Astrocyte (in vitro differentiated cells and primary cell): ENCODE measurements around the gene CNTNAP2. TPM values are rescaled to one million over a fixed set of nuclear protein-coding genes. Genes with fewer than 3 reads are reported as not detected.

Experiments used
- DNase-seq: peaks from one replicate; pipeline ENCODE4 v3.0.0-alpha.2; 2010; ENCODE audit warnings: low read depth
- FAIRE-seq: peaks from 2 replicates; lab custom pipeline; 2011; peaks lifted over from hg19 to GRCh38; lab: Jason Lieb, UNC
- H2AFZ ChIP-seq: 2 replicates; pipeline ENCODE4 v1.6.0; 2012; ENCODE audit warnings: low read depth, low read length, inconsistent platforms
- H3K27ac ChIP-seq: 2 replicates; pipeline ENCODE4 v1.5.1; 2011; ENCODE audit warnings: low read depth, low read length, inconsistent platforms
- H3K27me3 ChIP-seq: 2 replicates; pipeline ENCODE4 v1.6.0; 2011; ENCODE audit warnings: low read length, inconsistent platforms; ENCODE audit not compliant: insufficient read depth
- H3K36me3 ChIP-seq: 2 replicates; pipeline ENCODE4 v1.5.1; 2011; ENCODE audit warnings: low read length, inconsistent platforms; ENCODE audit not compliant: insufficient read depth
- H3K4me1 ChIP-seq: 2 replicates; pipeline ENCODE4 v1.5.1; 2011; ENCODE audit warnings: low read length, inconsistent platforms; ENCODE audit not compliant: insufficient read depth
- H3K4me2 ChIP-seq: 2 replicates; pipeline ENCODE4 v1.6.0; 2012; ENCODE audit warnings: low read length, inconsistent platforms
- H3K4me3 ChIP-seq: 2 replicates; pipeline ENCODE4 v1.5.1; 2011; ENCODE audit warnings: low read depth, mild to moderate bottlenecking, low read length, inconsistent platforms; ENCODE audit not compliant: insufficient read depth
- H3K79me2 ChIP-seq: 2 replicates; pipeline ENCODE4 v1.6.0; 2012; ENCODE audit warnings: mild to moderate bottlenecking, low read length, inconsistent platforms; ENCODE audit not compliant: insufficient read depth
- H3K9ac ChIP-seq: 2 replicates; pipeline ENCODE4 v1.6.0; 2012; ENCODE audit warnings: mild to moderate bottlenecking, low read length, inconsistent platforms
- H3K9me3 ChIP-seq: 2 replicates; pipeline ENCODE4 v1.5.1; 2012; ENCODE audit warnings: low read depth, mild to moderate bottlenecking, low read length, inconsistent platforms; ENCODE audit not compliant: insufficient read depth
- H4K20me1 ChIP-seq: 2 replicates; pipeline ENCODE4 v1.6.0; 2012; ENCODE audit warnings: low read length, inconsistent platforms; ENCODE audit not compliant: insufficient read depth
- H3K27ac Mint-ChIP-seq: one replicate; pipeline ENCODE4 v1.8.0; 2021; ENCODE audit warnings: mild to moderate bottlenecking, mixed read lengths; ENCODE audit not compliant: unreplicated experiment
- H3K27me3 Mint-ChIP-seq: one replicate; pipeline ENCODE4 v1.8.0; 2021; ENCODE audit warnings: low read depth, mixed read lengths; ENCODE audit not compliant: unreplicated experiment
- H3K36me3 Mint-ChIP-seq: one replicate; pipeline ENCODE4 v1.8.0; 2021; ENCODE audit warnings: low read depth, mixed read lengths; ENCODE audit not compliant: unreplicated experiment
- H3K4me1 Mint-ChIP-seq: one replicate; pipeline ENCODE4 v1.8.0; 2021; ENCODE audit warnings: low read depth, mixed read lengths; ENCODE audit not compliant: unreplicated experiment
- H3K4me3 Mint-ChIP-seq: one replicate; pipeline ENCODE4 v1.8.0; 2021; ENCODE audit warnings: mild to moderate bottlenecking, moderate library complexity, mixed read lengths; ENCODE audit not compliant: unreplicated experiment
- H3K9me3 Mint-ChIP-seq: one replicate; pipeline ENCODE4 v1.8.0; 2021; ENCODE audit warnings: mild to moderate bottlenecking, mixed read lengths; ENCODE audit not compliant: unreplicated experiment
- EZH2 ChIP-seq: IDR thresholded peaks from 2 replicates; pipeline ENCODE4 v1.6.1; 2012; ENCODE audit warnings: mild to moderate bottlenecking, low read length, inconsistent platforms; ENCODE audit not compliant: insufficient read depth
- total RNA-seq: library from RNA; stranded (reverse); gene quantifications from 2 replicates; pipeline ENCODE4 v1.2.1, GENCODE V29; 2021
- TF ChIP-seq, protein P1 (sequence below): IDR thresholded peaks from 2 replicates; pipeline ENCODE4 v1.5.1; 2011; ENCODE audit warnings: low read depth, mild to moderate bottlenecking, inconsistent platforms, low read length, moderate library complexity; ENCODE audit not compliant: insufficient read depth

The CNTNAP2 gene
- total RNA-seq, 1 donor from 2014 or later: 20.0 TPM

- H4K20me1 ChIP-seq: no peaks in the 10 kb centered on the region
- TF ChIP-seq, protein P1, sequence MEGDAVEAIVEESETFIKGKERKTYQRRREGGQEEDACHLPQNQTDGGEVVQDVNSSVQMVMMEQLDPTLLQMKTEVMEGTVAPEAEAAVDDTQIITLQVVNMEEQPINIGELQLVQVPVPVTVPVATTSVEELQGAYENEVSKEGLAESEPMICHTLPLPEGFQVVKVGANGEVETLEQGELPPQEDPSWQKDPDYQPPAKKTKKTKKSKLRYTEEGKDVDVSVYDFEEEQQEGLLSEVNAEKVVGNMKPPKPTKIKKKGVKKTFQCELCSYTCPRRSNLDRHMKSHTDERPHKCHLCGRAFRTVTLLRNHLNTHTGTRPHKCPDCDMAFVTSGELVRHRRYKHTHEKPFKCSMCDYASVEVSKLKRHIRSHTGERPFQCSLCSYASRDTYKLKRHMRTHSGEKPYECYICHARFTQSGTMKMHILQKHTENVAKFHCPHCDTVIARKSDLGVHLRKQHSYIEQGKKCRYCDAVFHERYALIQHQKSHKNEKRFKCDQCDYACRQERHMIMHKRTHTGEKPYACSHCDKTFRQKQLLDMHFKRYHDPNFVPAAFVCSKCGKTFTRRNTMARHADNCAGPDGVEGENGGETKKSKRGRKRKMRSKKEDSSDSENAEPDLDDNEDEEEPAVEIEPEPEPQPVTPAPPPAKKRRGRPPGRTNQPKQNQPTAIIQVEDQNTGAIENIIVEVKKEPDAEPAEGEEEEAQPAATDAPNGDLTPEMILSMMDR: peak; percentile 58
- TF ChIP-seq EZH2: no peak
- no peak overlapping the region for H3K4me3 ChIP-seq
- H3K27me3 ChIP-seq: no peaks in the 10 kb centered on the region
- Mint-ChIP-seq H3K27me3 (peaks cover 10% of the 10 kb centered on the region), H3K4me3 (no peak overlapping the region), H3K27ac (no peak overlapping the region), H3K4me1 (no peaks in the 10 kb centered on the region), H3K9me3 (no peaks in the 10 kb centered on the region), H3K36me3 (no peaks in the 10 kb centered on the region)
- H3K4me1 ChIP-seq: no peaks in the 10 kb centered on the region
- no peak overlapping the region for H2AFZ ChIP-seq
- DNase-seq: peak; percentile 6
- H3K9ac ChIP-seq: no peak overlapping the region
- FAIRE-seq: no peak
- H3K9me3 ChIP-seq: no peaks in the 10 kb centered on the region
- H3K27ac ChIP-seq: no peak overlapping the region
- H3K4me2 ChIP-seq: no peak overlapping the region
- H3K79me2 ChIP-seq: no peaks in the 10 kb centered on the region
- no peaks in the 10 kb centered on the region for H3K36me3 ChIP-seq
These were observed 2148.4 kb downstream of the CNTNAP2 start for GRCh38 chr7:148264933-148265557.

DNA sequence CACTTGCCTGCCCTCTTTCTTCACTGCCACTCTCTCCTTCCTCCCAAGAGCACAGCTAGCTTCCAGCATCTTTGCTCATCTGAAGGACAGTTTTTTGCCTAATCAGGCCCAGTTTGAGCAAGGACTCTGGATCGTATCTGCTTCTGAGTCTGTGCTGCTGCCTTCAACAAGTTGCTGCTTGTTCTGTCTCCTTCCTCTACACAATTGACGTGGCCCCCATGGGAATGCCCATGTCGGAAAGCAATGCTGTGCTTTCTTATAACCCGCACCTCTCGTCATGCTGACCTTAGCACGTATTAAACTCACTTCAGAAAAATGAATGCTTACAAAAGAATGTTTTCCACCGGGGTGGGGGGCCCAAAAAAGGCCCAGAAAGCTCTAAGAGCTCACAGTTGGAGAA, 2149.3 kb downstream of the CNTNAP2 start:
- Mint-ChIP-seq H3K36me3 (no peaks in the 10 kb centered on the region), H3K4me1 (no peaks in the 10 kb centered on the region), H3K4me3 (no peak overlapping the region), H3K27me3 (peaks cover 10% of the 10 kb centered on the region), H3K9me3 (no peaks in the 10 kb centered on the region), H3K27ac (no peak overlapping the region)
- Histone ChIP-seq H3K4me2 (no peak overlapping the region), H3K4me1 (no peaks in the 10 kb centered on the region), H3K79me2 (no peaks in the 10 kb centered on the region), H3K27ac (no peak overlapping the region), H4K20me1 (no peaks in the 10 kb centered on the region), H3K27me3 (no peaks in the 10 kb centered on the region), H3K9ac (no peak overlapping the region), H3K9me3 (no peaks in the 10 kb centered on the region), H3K36me3 (no peaks in the 10 kb centered on the region), H3K4me3 (no peak overlapping the region), H2AFZ (no peak overlapping the region)
- FAIRE-seq (no peak), DNase-seq (no peak)
- TF ChIP-seq, protein P1: no peak
- TF ChIP-seq EZH2: no peak

DNA sequence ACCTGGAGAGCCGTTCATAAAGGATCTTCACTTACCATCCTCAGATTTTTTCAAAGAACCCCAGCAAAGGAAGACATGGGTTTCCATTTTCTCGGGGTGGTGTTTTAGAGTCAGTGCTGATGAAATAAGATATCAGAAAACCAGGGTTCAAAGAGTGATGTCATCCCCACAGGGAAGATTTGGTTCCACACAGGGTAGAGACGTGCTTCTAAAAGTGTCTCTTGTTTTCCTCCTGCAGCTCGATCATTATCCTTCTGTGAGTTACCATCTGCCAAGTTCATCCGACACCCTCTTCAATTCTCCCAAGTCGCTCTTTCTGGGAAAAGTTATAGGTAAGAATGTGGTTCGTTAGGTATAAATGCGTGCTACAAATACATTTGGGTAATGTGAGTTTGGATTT, 2150.2 kb downstream of the CNTNAP2 start:
- FAIRE-seq: no peak
- Mint-ChIP-seq H3K27ac (no peak overlapping the region), H3K4me3 (no peak overlapping the region), H3K27me3 (peaks cover 7% of the 10 kb centered on the region), H3K4me1 (no peaks in the 10 kb centered on the region), H3K9me3 (no peaks in the 10 kb centered on the region), H3K36me3 (no peaks in the 10 kb centered on the region)
- H2AFZ ChIP-seq: no peak overlapping the region
- H3K79me2 ChIP-seq: no peaks in the 10 kb centered on the region
- H4K20me1 ChIP-seq: no peaks in the 10 kb centered on the region
- no peak overlapping the region for H3K4me2 ChIP-seq
- H3K27me3 ChIP-seq: no peaks in the 10 kb centered on the region
- DNase-seq: no peak
- no peak for TF ChIP-seq EZH2
- TF ChIP-seq, protein P1: no peak
- no peaks in the 10 kb centered on the region for H3K36me3 ChIP-seq
- H3K9me3 ChIP-seq: no peaks in the 10 kb centered on the region
- no peak overlapping the region for H3K9ac ChIP-seq
- H3K27ac ChIP-seq: no peak overlapping the region
- H3K4me3 ChIP-seq: no peak overlapping the region
- H3K4me1 ChIP-seq: no peaks in the 10 kb centered on the region
